Left lung (tissue), 10 donors: Measurements from ENCODE around the gene MDM2. TPM values are rescaled to one million over a fixed set of nuclear protein-coding genes. Genes with fewer than 3 reads are reported as not detected.
A peak's percentile ranks its signal among the peaks of the same experiment; 100 is the strongest.

Experiments used
- ATAC-seq: fragments of 200-7000 bp; cut with Tn5 transposase; one replicate; pipeline ENCODE4 v1.9.1; 2020; ENCODE audit warnings: moderate library complexity
- DNase-seq, 4 donors: peaks; one replicate each; pipeline ENCODE4 v3.0.0-alpha.2; 2013 to 2020
- H3K27ac ChIP-seq, 2 donors: fragments of 200-600 bp; sonication (generic) in 1 of 2; one replicate each; pipeline versions ENCODE4 v1.5.0 to v1.8.0; 2020 to 2021
- H3K27me3 ChIP-seq, 2 donors: fragments of 200-600 bp; sonication (generic) in 1 of 2; one replicate each; pipeline versions ENCODE4 v1.5.0 to v1.8.0; 2020 to 2021
- H3K36me3 ChIP-seq, 2 donors: fragments of 200-600 bp; sonication (generic) in 1 of 2; one replicate each; pipeline versions ENCODE4 v1.5.0 to v1.8.0; 2020 to 2021
- H3K4me1 ChIP-seq, 2 donors: fragments of 200-600 bp; one replicate each; pipeline ENCODE4 v1.8.0; 2021
- H3K4me3 ChIP-seq, 2 donors: fragments of 200-600 bp; sonication (generic) in 1 of 2; one replicate each; pipeline versions ENCODE4 v1.5.0 to v1.8.0; 2020 to 2021; ENCODE audit warnings: mild to moderate bottlenecking in 1 of 2
- H3K9me3 ChIP-seq, 2 donors: fragments of 200-600 bp; sonication (generic) in 1 of 2; one replicate each; pipeline versions ENCODE4 v1.5.0 to v1.8.0; 2020 to 2021
- CTCF ChIP-seq, 2 donors: fragments of 200-600 bp; sonication (generic) in 1 of 2; IDR thresholded peaks; one replicate each; pipeline versions ENCODE4 v1.5.0 to v1.8.0; 2021; ENCODE audit warnings: antibody characterized with exemption in 2 of 2
- intact Hi-C, 2 donors: fragments of 100-400 bp; cut with DNase I; formaldehyde crosslinking; loops; one replicate each; pipeline versions ENCODE4 v1.11.2 to v1.14.2; 2022
- polyA plus RNA-seq, 6 donors: library from polyadenylated mRNA; unstranded; fragments of 120-200 nt; gene quantifications; one replicate each; pipeline ENCODE4 v1.2.1, GENCODE V29; 2013; ENCODE audit not compliant: insufficient read length in 6 of 6
- total RNA-seq, 2 donors: library from RNA; stranded (reverse); fragmentation: NEBNext Ultra II Directional; extraction: Animal tissue kit (Norgen Biotek cat#: 25700); gene quantifications; one replicate each; pipeline ENCODE4 v1.2.1, GENCODE V29; 2021
- donor health status: DM: no; HTN: yes; CAD: no.
- donor health status: DM: no; HTN: no; CAD: no.

Gene MDM2
- total and polyA plus RNA-seq, 8 donors = 89.3 to 174 (median 120) TPM

GRCh38 chr12:68887641-68888040 is 79.7 kb downstream of the MDM2 start:
- intact Hi-C loops = no loop called here
- Histone ChIP-seq H3K27me3 (no peaks in the 10 kb centered on the region), H3K27ac (no peak overlapping the region), H3K36me3 (peaks cover 0 to 28% of the 10 kb centered on the region in 2 donors), H3K4me1 (peaks cover 3 to 4% of the 10 kb centered on the region in 2 donors), H3K4me3 (no peak overlapping the region), H3K9me3 (no peaks in the 10 kb centered on the region)
- DNase-seq (no peak), ATAC-seq (no peak)
- no peak for TF ChIP-seq CTCF (IDR thresholded peaks at IDR 0.05)

GRCh38 chr12:68888243-68888642 is 80.3 kb downstream of the MDM2 start:
- DNase-seq (no peak), ATAC-seq (peak; percentile 52)
- peaks cover 0 to 22% of the 10 kb centered on the region in 2 donors for H3K36me3 ChIP-seq
- no peak for TF ChIP-seq CTCF (IDR thresholded peaks at IDR 0.05)
- peaks cover 3 to 4% of the 10 kb centered on the region in 2 donors for H3K4me1 ChIP-seq
- H3K9me3 ChIP-seq = no peaks in the 10 kb centered on the region
- peak overlapping the region in 1 of 2 donors; percentile 45 for H3K27ac ChIP-seq
- no peak overlapping the region for H3K4me3 ChIP-seq
- H3K27me3 ChIP-seq = no peaks in the 10 kb centered on the region
- intact Hi-C loops = no loop called here

- Histone ChIP-seq H3K4me3 (no peak overlapping the region), H3K9me3 (no peaks in the 10 kb centered on the region), H3K27me3 (no peaks in the 10 kb centered on the region), H3K36me3 (peaks cover 0 to 5% of the 10 kb centered on the region in 2 donors), H3K27ac (no peak overlapping the region), H3K4me1 (peaks cover 3 to 4% of the 10 kb centered on the region in 2 donors)
- ATAC-seq (no peak), DNase-seq (no peak)
- no peak for TF ChIP-seq CTCF (IDR thresholded peaks at IDR 0.05)
- intact Hi-C loops = no loop called here
Measured at GRCh38 chr12:68890701-68891113, 82.7 kb downstream of the MDM2 start.

GRCh38 chr12:68891141-68891540 is 83.2 kb downstream of the MDM2 start:
- ATAC-seq (no peak), DNase-seq (no peak)
- Histone ChIP-seq H3K9me3 (no peaks in the 10 kb centered on the region), H3K27me3 (no peaks in the 10 kb centered on the region), H3K36me3 (peaks cover 0 to 8% of the 10 kb centered on the region in 2 donors), H3K4me1 (peaks cover 3 to 4% of the 10 kb centered on the region in 2 donors), H3K4me3 (no peak overlapping the region), H3K27ac (no peak overlapping the region)
- intact Hi-C loops = no loop called here
- no peak for TF ChIP-seq CTCF (IDR thresholded peaks at IDR 0.05)

GRCh38 chr12:68893201-68893600 is 85.2 kb downstream of the MDM2 start:
- no peak for ATAC-seq
- Histone ChIP-seq H3K4me1 (peaks cover 7 to 18% of the 10 kb centered on the region in 2 donors), H3K4me3 (no peak overlapping the region), H3K9me3 (no peaks in the 10 kb centered on the region), H3K27ac (no peak overlapping the region), H3K27me3 (no peaks in the 10 kb centered on the region), H3K36me3 (peaks cover 0 to 9% of the 10 kb centered on the region in 2 donors)
- no peak for TF ChIP-seq CTCF (IDR thresholded peaks at IDR 0.05)
- no peak for DNase-seq
- intact Hi-C loops = no loop called here
